OCI-LY1 (cell line): ENCODE data around the gene PLEKHA6.

ENCODE experiments used
- H2AFZ ChIP-seq: fragments of 200-600 bp; sonication (generic), shearing (Covaris generic); 2 replicates; pipeline ENCODE4 v1.6.0; 2014; ENCODE audit warnings: antibody characterized with exemption, mild to moderate bottlenecking, low read length
- H3F3A ChIP-seq: fragments of 200-600 bp; sonication (generic), shearing (Covaris generic); 2 replicates; pipeline ENCODE4 v1.6.0; 2014; ENCODE audit warnings: mild to moderate bottlenecking, antibody characterized with exemption, low read length, moderate library complexity; ENCODE audit not compliant: insufficient read depth
- H3K27ac ChIP-seq: fragments of 200-600 bp; sonication (generic); 2 replicates; pipeline ENCODE4 v1.5.1; 2014; ENCODE audit warnings: low read length, mixed run types, mild to moderate bottlenecking, low read depth; ENCODE audit not compliant: poor library complexity, severe bottlenecking
- H3K27me3 ChIP-seq: fragments of 200-600 bp; sonication (generic); 2 replicates; pipeline ENCODE4 v1.6.0; 2014; ENCODE audit warnings: antibody characterized with exemption, mild to moderate bottlenecking, low read length, moderate library complexity; ENCODE audit not compliant: insufficient read depth
- H3K36me3 ChIP-seq: fragments of 200-600 bp; sonication (generic); 2 replicates; pipeline ENCODE4 v1.6.1; 2014; ENCODE audit warnings: mild to moderate bottlenecking, antibody characterized with exemption, low read length, moderate library complexity, mixed read lengths; ENCODE audit not compliant: insufficient read depth
- H3K4me1 ChIP-seq: fragments of 200-600 bp; sonication (generic); 2 replicates; pipeline ENCODE4 v1.5.1; 2014; ENCODE audit warnings: mild to moderate bottlenecking, low read length, moderate library complexity; ENCODE audit not compliant: insufficient read depth, severe bottlenecking
- H3K4me2 ChIP-seq: fragments of 200-600 bp; sonication (generic), shearing (Covaris generic); 2 replicates; pipeline ENCODE4 v1.6.1; 2014; ENCODE audit warnings: low read length
- H3K4me3 ChIP-seq: fragments of 200-600 bp; sonication (generic); 2 replicates; pipeline ENCODE4 v1.5.1; 2014; ENCODE audit warnings: low read length, low read depth, mild to moderate bottlenecking, mixed read lengths; ENCODE audit not compliant: poor library complexity, severe bottlenecking
- H3K79me2 ChIP-seq: fragments of 200-600 bp; shearing (Covaris generic); 2 replicates; pipeline ENCODE4 v1.6.1; 2016; ENCODE audit warnings: mixed run types, low read length, mixed read lengths; ENCODE audit not compliant: insufficient read depth
- H3K9ac ChIP-seq: fragments of 200-600 bp; sonication (generic), shearing (Covaris generic); 2 replicates; pipeline ENCODE4 v1.6.1; 2014; ENCODE audit warnings: mild to moderate bottlenecking, low read length, mixed read lengths
- H3K9me2 ChIP-seq: fragments of 200-600 bp; sonication (generic), shearing (Covaris generic); 2 replicates; pipeline ENCODE4 v1.6.1; 2014; ENCODE audit warnings: low read depth, mild to moderate bottlenecking, low read length, mixed read lengths
- H3K9me3 ChIP-seq: fragments of 200-600 bp; shearing (Covaris generic); 2 replicates; pipeline ENCODE4 v1.6.1; 2014; ENCODE audit warnings: low read length, mixed read lengths
- H4K20me1 ChIP-seq: fragments of 200-600 bp; sonication (generic), shearing (Covaris generic); 2 replicates; pipeline ENCODE4 v1.6.0; 2016; ENCODE audit warnings: mild to moderate bottlenecking, low read length; ENCODE audit not compliant: insufficient read depth
- CTCF ChIP-seq: fragments of 200-600 bp; sonication (generic), shearing (Covaris generic); IDR thresholded peaks from 2 replicates; pipeline ENCODE4 v1.5.1; 2017; ENCODE audit warnings: mild to moderate bottlenecking, antibody characterized with exemption, low read length, moderate library complexity, mixed read lengths
- EZH2 ChIP-seq: fragments of 200-600 bp; sonication (generic), shearing (Covaris generic); IDR thresholded peaks from 2 replicates; pipeline ENCODE4 v1.8.0; 2017; ENCODE audit warnings: borderline replicate concordance, mixed run types, mild to moderate bottlenecking, antibody characterized with exemption, low read length, moderate library complexity, mixed read lengths

PLEKHA6 gene

DNA sequence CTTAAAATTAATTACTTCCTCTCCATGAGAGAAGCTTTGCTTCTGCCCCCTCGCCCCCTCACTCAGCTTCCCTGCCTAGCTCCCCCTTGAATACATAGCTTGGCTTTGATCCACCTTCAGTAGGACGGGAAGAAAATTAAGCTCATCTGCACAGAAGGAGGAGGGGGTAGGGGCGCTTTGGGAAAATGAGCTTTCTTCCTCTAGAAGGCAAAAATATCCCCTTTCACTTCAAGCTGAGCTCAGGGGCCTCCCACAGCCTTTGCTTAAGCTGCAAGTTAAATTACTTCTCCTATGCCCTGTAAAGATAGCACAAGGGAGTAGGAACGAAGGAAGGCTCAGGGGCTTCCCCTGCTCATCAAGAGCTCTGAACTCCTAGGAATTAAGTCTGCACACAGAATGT lies 80.8 kb downstream of the PLEKHA6 start:
- H2AFZ ChIP-seq, result no peak overlapping the region
- H4K20me1 ChIP-seq, result no peaks in the 10 kb centered on the region
- TF ChIP-seq CTCF (no peak), EZH2 (no peak)
- H3K79me2 ChIP-seq, result no peaks in the 10 kb centered on the region
- no peak overlapping the region for H3K27ac ChIP-seq
- no peaks in the 10 kb centered on the region for H3K4me1 ChIP-seq
- H3K36me3 ChIP-seq, result no peaks in the 10 kb centered on the region
- H3K9ac ChIP-seq, result no peak overlapping the region
- H3K9me3 ChIP-seq, result no peaks in the 10 kb centered on the region
- H3F3A ChIP-seq, result no peaks in the 10 kb centered on the region
- H3K4me2 ChIP-seq, result no peak overlapping the region
- peaks cover 11% of the 10 kb centered on the region; the same call in 1 of the 2 replicates for H3K27me3 ChIP-seq
- no peaks in the 10 kb centered on the region for H3K9me2 ChIP-seq
- H3K4me3 ChIP-seq, result no peak overlapping the region

- H3K79me2 ChIP-seq, result no peaks in the 10 kb centered on the region
- no peaks in the 10 kb centered on the region for H3K4me1 ChIP-seq
- H3K9ac ChIP-seq, result no peak overlapping the region
- no peaks in the 10 kb centered on the region for H3K36me3 ChIP-seq
- no peak overlapping the region for H3K4me2 ChIP-seq
- no peak for TF ChIP-seq CTCF
- no peak for TF ChIP-seq EZH2
- no peak overlapping the region for H3K27ac ChIP-seq
- no peaks in the 10 kb centered on the region for H3K9me2 ChIP-seq
- H3K27me3 ChIP-seq, result peaks cover 11% of the 10 kb centered on the region; the same call in 1 of the 2 replicates
- H3F3A ChIP-seq, result no peaks in the 10 kb centered on the region
- no peaks in the 10 kb centered on the region for H3K9me3 ChIP-seq
- H4K20me1 ChIP-seq, result no peaks in the 10 kb centered on the region
- no peak overlapping the region for H2AFZ ChIP-seq
- H3K4me3 ChIP-seq, result no peak overlapping the region
Measured at GRCh38 chr1:204278251-204278650, 81.5 kb downstream of the PLEKHA6 start.

- no peaks in the 10 kb centered on the region for H3K9me3 ChIP-seq
- peaks cover 11% of the 10 kb centered on the region; the same call in 1 of the 2 replicates for H3K27me3 ChIP-seq
- no peak for TF ChIP-seq CTCF
- TF ChIP-seq EZH2, result no peak
- no peaks in the 10 kb centered on the region for H3F3A ChIP-seq
- no peak overlapping the region for H3K27ac ChIP-seq
- H2AFZ ChIP-seq, result no peak overlapping the region
- no peaks in the 10 kb centered on the region for H3K4me1 ChIP-seq
- H3K36me3 ChIP-seq, result no peaks in the 10 kb centered on the region
- H4K20me1 ChIP-seq, result no peaks in the 10 kb centered on the region
- H3K79me2 ChIP-seq, result no peaks in the 10 kb centered on the region
- no peak overlapping the region for H3K9ac ChIP-seq
- H3K4me2 ChIP-seq, result no peak overlapping the region
- H3K9me2 ChIP-seq, result no peaks in the 10 kb centered on the region
- no peak overlapping the region for H3K4me3 ChIP-seq
Measured at GRCh38 chr1:204277563-204278219, 82.0 kb downstream of the PLEKHA6 start.
